GM12891 (cell line): ENCODE measurements around the gene SORBS1.

ENCODE experiments used
- POLR2A ChIP-seq: IDR thresholded peaks from 2 replicates; pipeline ENCODE4 v1.6.1; 2011; ENCODE audit warnings: low read depth, low read length, control low read depth
- POLR2AphosphoS5 ChIP-seq: IDR thresholded peaks from 2 replicates; pipeline ENCODE4 v1.6.1; 2011; ENCODE audit warnings: low read depth, low read length, control low read depth

GRCh38 chr10:95293631-95294030 is 267.5 kb downstream of the SORBS1 start:
- TF ChIP-seq POLR2A: no peak
- no peak; the same call in 1 of the 2 replicates for TF ChIP-seq POLR2AphosphoS5
